Transverse colon (tissue), 4 donors: Measurements from ENCODE around the gene BPIFB1.

Source experiments
- POLR2AphosphoS5 ChIP-seq, 3 donors: sonication (generic); formaldehyde crosslinking; IDR thresholded peaks; one replicate each; pipeline ENCODE4 v1.6.1; 2016; ENCODE audit warnings: antibody characterized with exemption in 3 of 3
- TF ChIP-seq, protein P1 (sequence below), 5 experiments: fragments of 200-600 bp in 3 of 5; fragments of 450-650 bp in 2 of 5; sonication (generic) in 3 of 5; IDR thresholded peaks; 1 replicate in 2 of 5; 2 replicates in 3 of 5; pipeline ENCODE4 v1.5.1; 2016 to 2017; ENCODE audit warnings: antibody characterized with exemption in 5 of 5, inconsistent platforms in 3 of 5, mild to moderate bottlenecking in 2 of 5, moderate library complexity in 1 of 5

DNA sequence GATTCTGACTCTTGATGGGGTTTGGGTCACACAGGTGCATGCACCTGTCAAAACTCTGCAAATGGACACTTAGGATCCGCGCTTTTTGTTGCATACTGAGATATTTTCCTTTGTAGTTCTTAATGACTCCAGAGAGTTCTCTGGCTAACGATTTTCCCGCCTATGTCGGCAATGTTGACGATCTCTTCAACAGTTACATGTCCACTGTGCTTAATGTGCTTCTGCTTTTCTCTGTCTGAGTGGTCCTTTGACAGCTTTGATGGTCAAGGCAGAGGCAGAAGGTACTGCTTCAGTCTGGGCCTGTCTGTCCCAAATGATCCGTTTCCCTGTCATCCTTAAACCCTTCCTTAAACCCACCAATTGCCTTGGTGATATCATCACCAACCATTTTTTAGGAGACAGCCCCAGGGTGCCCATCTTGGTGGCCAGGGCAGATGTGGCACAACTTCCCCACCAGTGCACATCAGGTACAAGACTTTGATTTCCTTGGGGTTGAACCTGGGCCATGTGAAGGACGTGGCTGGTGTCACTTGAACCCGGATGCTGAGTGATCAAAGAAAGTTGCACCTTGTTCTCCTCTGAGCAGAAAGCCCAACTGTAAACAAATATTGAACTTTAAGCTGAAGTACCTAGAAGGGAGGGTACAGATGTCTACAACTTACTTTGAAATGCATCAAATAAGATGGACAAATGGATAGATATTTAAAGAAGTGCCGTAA lies 10.7 kb upstream of the BPIFB1 start:
- TF ChIP-seq POLR2AphosphoS5 (IDR thresholded peaks at IDR 0.05), result no peak
- TF ChIP-seq, protein P1, sequence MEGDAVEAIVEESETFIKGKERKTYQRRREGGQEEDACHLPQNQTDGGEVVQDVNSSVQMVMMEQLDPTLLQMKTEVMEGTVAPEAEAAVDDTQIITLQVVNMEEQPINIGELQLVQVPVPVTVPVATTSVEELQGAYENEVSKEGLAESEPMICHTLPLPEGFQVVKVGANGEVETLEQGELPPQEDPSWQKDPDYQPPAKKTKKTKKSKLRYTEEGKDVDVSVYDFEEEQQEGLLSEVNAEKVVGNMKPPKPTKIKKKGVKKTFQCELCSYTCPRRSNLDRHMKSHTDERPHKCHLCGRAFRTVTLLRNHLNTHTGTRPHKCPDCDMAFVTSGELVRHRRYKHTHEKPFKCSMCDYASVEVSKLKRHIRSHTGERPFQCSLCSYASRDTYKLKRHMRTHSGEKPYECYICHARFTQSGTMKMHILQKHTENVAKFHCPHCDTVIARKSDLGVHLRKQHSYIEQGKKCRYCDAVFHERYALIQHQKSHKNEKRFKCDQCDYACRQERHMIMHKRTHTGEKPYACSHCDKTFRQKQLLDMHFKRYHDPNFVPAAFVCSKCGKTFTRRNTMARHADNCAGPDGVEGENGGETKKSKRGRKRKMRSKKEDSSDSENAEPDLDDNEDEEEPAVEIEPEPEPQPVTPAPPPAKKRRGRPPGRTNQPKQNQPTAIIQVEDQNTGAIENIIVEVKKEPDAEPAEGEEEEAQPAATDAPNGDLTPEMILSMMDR (IDR thresholded peaks at IDR 0.05), result no peak
